NB4 (cell line): ENCODE measurements around the gene CNTNAP2.

Source experiments
- DNase-seq: peaks from one replicate; pipeline ENCODE4 v3.0.0; 2010; ENCODE audit warnings: low read depth
- H3K4me3 ChIP-seq: one replicate; pipeline ENCODE4 v1.5.1; 2011; ENCODE audit warnings: mild to moderate bottlenecking, low read depth, low read length, moderate library complexity
- MYC ChIP-seq: IDR thresholded peaks from 2 replicates; pipeline ENCODE4 v1.6.1; 2011; ENCODE audit warnings: low read depth, low read length
- POLR2A ChIP-seq: IDR thresholded peaks from 2 replicates; pipeline ENCODE4 v1.6.1; 2011; ENCODE audit warnings: mild to moderate bottlenecking; ENCODE audit not compliant: insufficient read length; ENCODE audit errors: extremely low read depth
- TF ChIP-seq, protein P1 (sequence below): IDR thresholded peaks from 2 replicates; pipeline ENCODE4 v1.6.1; 2011; ENCODE audit warnings: low read depth, low read length
- TF ChIP-seq, protein P2 (sequence below): IDR thresholded peaks from one replicate; pipeline ENCODE4 v1.5.1; 2012; ENCODE audit warnings: low read depth, low read length

CNTNAP2 gene

DNA sequence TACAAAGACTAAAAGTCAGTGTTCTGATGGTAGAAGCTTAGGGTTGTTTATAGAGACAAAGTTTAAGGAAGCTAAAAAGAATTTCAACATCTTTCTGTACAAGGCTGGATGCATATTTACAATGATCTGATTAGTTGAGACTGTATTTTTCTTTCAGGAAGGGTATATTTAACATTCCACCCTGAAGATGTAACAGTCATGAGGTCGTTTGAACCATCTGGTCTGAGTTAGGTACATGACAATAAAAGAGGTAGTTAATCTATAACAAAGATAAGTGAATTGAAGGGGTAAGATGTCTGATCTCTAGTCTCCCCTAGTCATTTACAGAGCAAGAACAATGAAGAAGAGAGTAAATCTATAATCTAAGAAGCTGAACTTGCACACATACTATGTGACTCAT, 821.2 kb downstream of the CNTNAP2 start:
- H3K4me3 ChIP-seq = no peak overlapping the region
- TF ChIP-seq, protein P1, sequence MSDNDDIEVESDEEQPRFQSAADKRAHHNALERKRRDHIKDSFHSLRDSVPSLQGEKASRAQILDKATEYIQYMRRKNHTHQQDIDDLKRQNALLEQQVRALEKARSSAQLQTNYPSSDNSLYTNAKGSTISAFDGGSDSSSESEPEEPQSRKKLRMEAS = no peak
- TF ChIP-seq MYC (no peak), POLR2A (no peak)
- TF ChIP-seq, protein P2, sequence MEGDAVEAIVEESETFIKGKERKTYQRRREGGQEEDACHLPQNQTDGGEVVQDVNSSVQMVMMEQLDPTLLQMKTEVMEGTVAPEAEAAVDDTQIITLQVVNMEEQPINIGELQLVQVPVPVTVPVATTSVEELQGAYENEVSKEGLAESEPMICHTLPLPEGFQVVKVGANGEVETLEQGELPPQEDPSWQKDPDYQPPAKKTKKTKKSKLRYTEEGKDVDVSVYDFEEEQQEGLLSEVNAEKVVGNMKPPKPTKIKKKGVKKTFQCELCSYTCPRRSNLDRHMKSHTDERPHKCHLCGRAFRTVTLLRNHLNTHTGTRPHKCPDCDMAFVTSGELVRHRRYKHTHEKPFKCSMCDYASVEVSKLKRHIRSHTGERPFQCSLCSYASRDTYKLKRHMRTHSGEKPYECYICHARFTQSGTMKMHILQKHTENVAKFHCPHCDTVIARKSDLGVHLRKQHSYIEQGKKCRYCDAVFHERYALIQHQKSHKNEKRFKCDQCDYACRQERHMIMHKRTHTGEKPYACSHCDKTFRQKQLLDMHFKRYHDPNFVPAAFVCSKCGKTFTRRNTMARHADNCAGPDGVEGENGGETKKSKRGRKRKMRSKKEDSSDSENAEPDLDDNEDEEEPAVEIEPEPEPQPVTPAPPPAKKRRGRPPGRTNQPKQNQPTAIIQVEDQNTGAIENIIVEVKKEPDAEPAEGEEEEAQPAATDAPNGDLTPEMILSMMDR = no peak
- DNase-seq = no peak

DNA sequence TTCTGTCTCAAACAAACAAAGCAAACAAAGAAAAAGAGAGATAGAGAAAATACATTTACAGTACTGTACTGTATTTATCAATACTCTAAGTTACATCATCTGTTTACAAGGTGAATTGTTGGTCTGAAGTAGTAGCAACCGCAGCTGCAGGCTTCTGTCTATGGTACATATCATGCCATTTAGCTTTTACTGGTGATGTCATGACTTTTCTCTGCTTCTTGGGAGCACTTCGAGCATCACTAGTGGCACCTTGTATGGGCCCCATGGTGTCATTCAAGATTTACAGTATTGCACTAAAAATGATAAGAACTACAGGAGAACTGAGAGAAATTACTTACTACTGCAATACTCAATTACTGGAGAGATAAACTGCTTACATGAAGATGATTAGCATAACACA, 826.9 kb downstream of the CNTNAP2 start:
- DNase-seq = no peak

DNA sequence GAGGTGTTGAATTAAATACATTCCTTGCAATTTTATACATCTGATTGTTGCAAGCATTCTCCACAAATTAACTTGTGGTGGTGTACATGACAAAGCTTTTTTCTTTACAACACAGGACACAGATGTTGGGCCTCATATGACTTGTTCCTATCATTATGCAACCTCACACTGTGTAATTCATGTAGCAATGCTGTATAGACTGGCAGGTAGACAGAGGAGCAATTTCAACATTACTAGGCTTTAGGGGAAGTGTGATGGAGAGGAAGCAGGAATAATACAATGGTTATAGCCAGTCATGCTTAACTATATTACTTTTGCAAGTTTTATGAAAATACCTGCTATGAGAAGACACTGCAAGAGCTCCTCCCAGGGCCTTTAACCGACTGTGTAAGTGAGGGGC, 832.1 kb downstream of the CNTNAP2 start:
- TF ChIP-seq POLR2A (no peak), MYC (no peak)
- TF ChIP-seq, protein P2 = no peak
- TF ChIP-seq, protein P1 = no peak
- DNase-seq = peak; percentile 15
- no peak overlapping the region for H3K4me3 ChIP-seq

More for the DNA sequence above, 826.9 kb downstream of the CNTNAP2 start:
- TF ChIP-seq, protein P1 = no peak
- TF ChIP-seq POLR2A (no peak), MYC (no peak)
- TF ChIP-seq, protein P2 = no peak
- H3K4me3 ChIP-seq = no peak overlapping the region

DNA sequence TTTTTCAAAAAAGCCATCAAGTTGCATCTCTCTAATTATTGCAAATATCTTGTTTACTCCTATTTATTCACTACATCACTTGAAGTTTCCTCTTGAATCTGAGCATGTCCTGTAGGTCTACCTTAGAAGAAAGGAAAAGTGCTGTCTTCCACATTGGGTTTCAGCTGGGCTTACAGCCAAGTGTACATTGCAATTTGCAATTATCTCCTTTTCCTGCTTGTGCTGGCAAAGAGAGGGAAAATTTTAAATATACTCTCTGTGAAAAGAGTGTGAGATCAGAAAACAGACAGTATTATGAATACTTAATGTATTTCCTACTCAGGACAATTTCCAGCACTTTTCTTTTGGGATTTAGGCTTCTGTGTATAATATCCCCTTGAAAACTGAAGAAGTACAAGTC, 839.7 kb downstream of the CNTNAP2 start:
- TF ChIP-seq MYC (no peak), POLR2A (no peak)
- TF ChIP-seq, protein P1 = no peak
- TF ChIP-seq, protein P2 = no peak
- no peak for DNase-seq
- no peak overlapping the region for H3K4me3 ChIP-seq

DNA sequence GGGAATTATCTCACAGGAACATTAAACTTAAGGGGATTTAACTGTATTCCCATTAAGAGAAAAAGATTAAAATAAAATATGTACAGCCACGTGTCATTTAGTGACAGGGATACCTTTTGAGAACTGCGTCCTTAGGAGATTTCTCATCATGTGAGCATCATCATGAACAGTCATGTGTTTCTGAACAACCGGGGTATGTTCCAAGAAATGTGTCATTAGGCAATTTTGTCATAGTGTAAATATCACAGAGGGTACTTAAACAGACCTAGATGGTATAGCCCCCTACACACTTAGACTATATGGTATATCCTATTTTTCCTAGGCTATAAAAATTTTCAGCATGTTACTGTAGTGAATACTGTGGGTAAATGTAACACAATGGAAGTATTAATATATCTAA, 840.3 kb downstream of the CNTNAP2 start:
- no peak overlapping the region for H3K4me3 ChIP-seq
- DNase-seq = no peak
- TF ChIP-seq, protein P2 = no peak
- TF ChIP-seq MYC (no peak), POLR2A (no peak)
- TF ChIP-seq, protein P1 = no peak
